OCI-LY3 (cell line): Measurements from ENCODE around the gene GPRC5B.

Experiments used
- H2AFZ ChIP-seq: fragments of 200-600, 300-600 bp; shearing (Covaris generic); 2 replicates; pipeline ENCODE4 v1.6.0; 2014; ENCODE audit warnings: antibody characterized with exemption, low read depth, low read length
- H3K27ac ChIP-seq: fragments of 200-600, 300-600 bp; sonication (generic); 2 replicates; pipeline ENCODE4 v1.5.1; 2014; ENCODE audit warnings: mild to moderate bottlenecking, low read length, moderate library complexity, mixed read lengths
- H3K27me3 ChIP-seq: fragments of 200-600, 300-600 bp; sonication (generic); 2 replicates; pipeline ENCODE4 v1.6.1; 2014; ENCODE audit warnings: low read depth, low read length, mixed read lengths
- H3K36me3 ChIP-seq: fragments of 200-600, 300-600 bp; sonication (generic); replicated peaks from 2 replicates; pipeline ENCODE3; 2014; ENCODE audit warnings: low read depth, low read length, mixed read lengths
- H3K4me1 ChIP-seq: fragments of 300-600, 200-600 bp; sonication (generic); 2 replicates; pipeline ENCODE4 v1.6.1; 2014; ENCODE audit warnings: low read length, mixed read lengths
- H3K4me2 ChIP-seq: fragments of 200-600, 300-600 bp; sonication (generic); 2 replicates; pipeline ENCODE4 v1.6.1; 2014; ENCODE audit warnings: low read length, mixed read lengths
- H3K4me3 ChIP-seq: fragments of 300-600, 200-600 bp; sonication (generic); 2 replicates; pipeline ENCODE4 v1.5.1; 2014; ENCODE audit warnings: antibody characterized with exemption, mild to moderate bottlenecking, low read length, moderate library complexity
- H3K79me2 ChIP-seq: fragments of 300-600, 200-600 bp; shearing (Covaris generic); 2 replicates; pipeline ENCODE4 v1.6.1; 2014; ENCODE audit warnings: mild to moderate bottlenecking, low read length, mixed read lengths
- H3K9ac ChIP-seq: fragments of 300-600, 200-600 bp; shearing (Covaris generic); 2 replicates; pipeline ENCODE4 v1.6.0; 2014; ENCODE audit warnings: mild to moderate bottlenecking, low read length, moderate library complexity
- H3K9me3 ChIP-seq: fragments of 200-600, 300-600 bp; shearing (Covaris generic); 2 replicates; pipeline ENCODE4 v1.6.1; 2014; ENCODE audit warnings: low read length, mixed read lengths; ENCODE audit not compliant: insufficient read depth
- H4K20me1 ChIP-seq: fragments of 200-600, 300-600 bp; sonication (generic); 2 replicates; pipeline ENCODE4 v1.6.1; 2016; ENCODE audit warnings: low read length, mixed read lengths; ENCODE audit not compliant: insufficient read depth
- EZH2phosphoT487 ChIP-seq: fragments of 200-600 bp; shearing (Covaris generic); IDR thresholded peaks from 2 replicates; pipeline ENCODE4 v1.6.1; 2018; ENCODE audit warnings: antibody characterized with exemption, mixed run types, low read depth
- TF ChIP-seq, protein P1 (sequence below): fragments of 200-600, 300-600 bp; sonication (generic); IDR thresholded peaks from 2 replicates; pipeline ENCODE4 v1.5.1; 2014; ENCODE audit warnings: antibody characterized with exemption, low read length, low read depth

The GPRC5B gene

GRCh38 chr16:19859603-19860002, 25.0 kb downstream of the GPRC5B start:
- Histone ChIP-seq H3K27ac (no peak overlapping the region), H3K79me2 (no peaks in the 10 kb centered on the region), H3K4me1 (peaks cover 31% of the 10 kb centered on the region), H3K4me2 (no peak overlapping the region), H2AFZ (no peak overlapping the region), H3K9ac (no peak overlapping the region), H3K27me3 (no peaks in the 10 kb centered on the region), H3K9me3 (no peaks in the 10 kb centered on the region), H3K4me3 (no peak overlapping the region), H4K20me1 (no peaks in the 10 kb centered on the region), H3K36me3 (peaks cover 19% of the 10 kb centered on the region)
- TF ChIP-seq EZH2phosphoT487: no peak
- TF ChIP-seq, protein P1, sequence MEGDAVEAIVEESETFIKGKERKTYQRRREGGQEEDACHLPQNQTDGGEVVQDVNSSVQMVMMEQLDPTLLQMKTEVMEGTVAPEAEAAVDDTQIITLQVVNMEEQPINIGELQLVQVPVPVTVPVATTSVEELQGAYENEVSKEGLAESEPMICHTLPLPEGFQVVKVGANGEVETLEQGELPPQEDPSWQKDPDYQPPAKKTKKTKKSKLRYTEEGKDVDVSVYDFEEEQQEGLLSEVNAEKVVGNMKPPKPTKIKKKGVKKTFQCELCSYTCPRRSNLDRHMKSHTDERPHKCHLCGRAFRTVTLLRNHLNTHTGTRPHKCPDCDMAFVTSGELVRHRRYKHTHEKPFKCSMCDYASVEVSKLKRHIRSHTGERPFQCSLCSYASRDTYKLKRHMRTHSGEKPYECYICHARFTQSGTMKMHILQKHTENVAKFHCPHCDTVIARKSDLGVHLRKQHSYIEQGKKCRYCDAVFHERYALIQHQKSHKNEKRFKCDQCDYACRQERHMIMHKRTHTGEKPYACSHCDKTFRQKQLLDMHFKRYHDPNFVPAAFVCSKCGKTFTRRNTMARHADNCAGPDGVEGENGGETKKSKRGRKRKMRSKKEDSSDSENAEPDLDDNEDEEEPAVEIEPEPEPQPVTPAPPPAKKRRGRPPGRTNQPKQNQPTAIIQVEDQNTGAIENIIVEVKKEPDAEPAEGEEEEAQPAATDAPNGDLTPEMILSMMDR: no peak

GRCh38 chr16:19859166-19859565, 25.5 kb downstream of the GPRC5B start:
- peaks cover 19% of the 10 kb centered on the region for H3K36me3 ChIP-seq
- peaks cover 34% of the 10 kb centered on the region for H3K4me1 ChIP-seq
- no peaks in the 10 kb centered on the region for H4K20me1 ChIP-seq
- H3K27me3 ChIP-seq: no peaks in the 10 kb centered on the region
- H3K4me2 ChIP-seq: no peak overlapping the region
- H2AFZ ChIP-seq: no peak overlapping the region
- no peak overlapping the region for H3K27ac ChIP-seq
- TF ChIP-seq EZH2phosphoT487: no peak
- TF ChIP-seq, protein P1: no peak
- no peak overlapping the region for H3K4me3 ChIP-seq
- no peak overlapping the region for H3K9ac ChIP-seq
- H3K9me3 ChIP-seq: no peaks in the 10 kb centered on the region
- no peaks in the 10 kb centered on the region for H3K79me2 ChIP-seq

DNA sequence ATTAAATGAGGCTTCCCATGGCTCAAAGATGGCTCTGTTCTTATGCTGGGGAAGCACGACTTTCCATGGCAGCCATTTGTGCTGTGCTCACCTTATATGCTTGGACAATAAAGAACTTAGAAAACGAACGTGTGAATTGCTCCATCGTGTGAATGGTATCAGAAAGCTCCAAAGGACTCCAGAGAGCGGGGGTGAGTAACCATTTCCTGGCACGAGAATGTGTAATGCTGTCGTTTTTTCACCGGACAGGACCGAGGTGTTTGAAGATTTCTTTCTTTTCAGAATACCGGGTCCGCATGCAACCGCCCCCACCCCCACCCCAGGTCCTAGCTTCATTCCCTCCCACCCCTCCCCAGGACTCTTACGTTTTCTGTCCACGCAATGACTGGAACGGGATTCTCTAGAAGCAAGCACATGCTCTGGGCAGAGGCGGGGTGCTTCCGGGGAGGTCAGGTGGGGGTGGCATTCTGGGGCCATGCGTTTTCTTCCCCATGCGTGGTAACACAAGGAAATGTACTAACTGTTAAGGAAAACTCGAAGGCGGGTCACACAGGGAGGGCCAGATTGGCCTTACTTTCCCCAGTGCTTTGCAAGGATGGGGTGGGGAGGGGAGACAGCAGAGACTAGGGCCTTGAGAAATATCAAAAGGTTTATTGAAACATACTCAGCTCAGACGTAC, 26.2 kb downstream of the GPRC5B start:
- Histone ChIP-seq H3K27ac (no peak overlapping the region), H2AFZ (no peak overlapping the region), H3K79me2 (no peaks in the 10 kb centered on the region), H3K9me3 (no peaks in the 10 kb centered on the region), H3K4me1 (peaks cover 40% of the 10 kb centered on the region), H3K4me2 (no peak overlapping the region), H3K4me3 (no peak overlapping the region), H3K9ac (no peak overlapping the region), H3K36me3 (peaks cover 19% of the 10 kb centered on the region), H4K20me1 (no peaks in the 10 kb centered on the region), H3K27me3 (no peaks in the 10 kb centered on the region)
- TF ChIP-seq, protein P1: no peak
- TF ChIP-seq EZH2phosphoT487: no peak

GRCh38 chr16:19857593-19858339, 26.9 kb downstream of the GPRC5B start:
- Histone ChIP-seq H3K4me1 (peaks cover 47% of the 10 kb centered on the region), H3K36me3 (peaks cover 19% of the 10 kb centered on the region), H3K9ac (no peak overlapping the region), H3K79me2 (no peaks in the 10 kb centered on the region), H4K20me1 (no peaks in the 10 kb centered on the region), H3K27me3 (no peaks in the 10 kb centered on the region), H2AFZ (no peak overlapping the region), H3K4me3 (no peak overlapping the region), H3K9me3 (no peaks in the 10 kb centered on the region), H3K27ac (no peak overlapping the region), H3K4me2 (no peak overlapping the region)
- TF ChIP-seq, protein P1: no peak
- TF ChIP-seq EZH2phosphoT487: no peak
